HG03521 (cell line): Measurements from ENCODE around the gene GIGYF2.
"Not testable (repeated sequence)": the region's sequence is repeated elsewhere in the genome, so short reads cannot be mapped to it uniquely, and the experiment has no call there.

ENCODE experiments used
- ATAC-seq: cut with Tn5 transposase; IDR thresholded peaks from one replicate; pipeline ENCODE4 v1.9.1; 2021; ENCODE audit warnings: mild to moderate bottlenecking, moderate library complexity; ENCODE audit not compliant: unreplicated experiment

The GIGYF2 gene

DNA sequence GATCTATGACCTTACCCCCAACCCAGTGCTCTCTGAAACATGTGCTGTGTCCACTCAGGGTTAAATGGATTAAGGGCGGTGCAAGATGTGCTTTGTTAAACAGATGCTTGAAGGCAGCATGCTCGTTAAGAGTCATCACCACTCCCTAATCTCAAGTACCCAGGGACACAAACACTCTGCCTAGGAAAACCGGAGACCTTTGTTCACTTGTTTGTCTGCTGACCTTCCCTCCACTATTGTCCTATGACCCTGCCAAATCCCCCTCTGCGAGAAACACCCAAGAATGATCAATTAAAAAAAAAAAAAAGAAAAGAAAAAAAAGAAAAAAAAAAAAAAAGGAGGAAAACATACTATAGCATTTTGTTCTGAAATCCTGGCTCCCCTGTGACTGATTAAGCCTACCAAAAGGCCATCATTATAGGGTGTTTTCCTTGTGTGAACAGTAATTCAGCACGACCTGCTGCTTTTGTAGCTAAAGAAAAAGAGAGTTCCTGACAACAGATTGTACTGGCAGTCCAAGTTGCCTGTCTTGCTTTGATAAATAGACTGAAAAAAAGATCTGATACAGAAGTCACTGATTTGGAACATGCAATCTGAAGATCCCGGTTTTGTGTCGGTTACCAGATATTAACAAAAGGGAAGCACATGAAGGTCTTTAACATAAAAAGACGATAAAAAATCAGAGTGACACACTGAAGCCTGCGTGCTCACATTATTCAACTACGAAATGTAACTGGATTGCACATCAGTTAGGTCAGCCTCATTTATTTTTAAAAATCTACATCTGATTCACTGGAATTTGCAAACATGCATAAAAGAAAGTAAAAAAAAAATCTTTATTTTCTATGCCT lies 210.0 kb downstream of the GIGYF2 start:
- ATAC-seq = not testable (repeated sequence)

DNA sequence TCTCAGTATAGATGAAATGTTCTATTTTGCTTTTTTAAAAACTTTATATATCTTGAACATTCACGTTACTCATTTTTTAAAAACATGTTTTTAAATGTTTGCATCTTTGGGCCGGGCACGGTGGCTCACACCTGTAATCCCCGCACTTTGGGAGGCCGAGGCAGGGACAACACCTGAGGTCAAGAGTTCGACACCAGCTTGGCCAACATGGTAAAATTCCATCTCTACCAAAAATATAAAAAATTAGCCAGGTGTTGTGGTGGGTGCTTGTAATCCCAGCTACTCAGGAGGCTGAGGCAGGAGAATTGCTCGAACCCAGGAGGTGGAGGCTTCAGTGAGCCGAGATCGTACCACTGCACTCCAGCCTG lies 210.6 kb downstream of the GIGYF2 start:
- not testable (repeated sequence) for ATAC-seq

- no peak for ATAC-seq
These were observed 211.6 kb downstream of the GIGYF2 start for GRCh38 chr2:232908695-232909094.
